SU-DHL-6 (cell line): ENCODE results near the gene PTRHD1.

Source experiments
- H2AFZ ChIP-seq: fragments of 200-600 bp; sonication (generic); 2 replicates; pipeline ENCODE4 v1.6.1; 2014; ENCODE audit warnings: low read depth, mild to moderate bottlenecking, moderate library complexity, mixed read lengths, antibody characterized with exemption, low read length; ENCODE audit not compliant: severe bottlenecking
- H3F3A ChIP-seq: fragments of 200-600 bp; shearing (Covaris generic); 2 replicates; pipeline ENCODE4 v1.6.0; 2016; ENCODE audit warnings: antibody characterized with exemption, mild to moderate bottlenecking; ENCODE audit not compliant: insufficient read depth
- H3K27ac ChIP-seq: fragments of 200-600 bp; sonication (generic); 2 replicates; pipeline ENCODE4 v1.5.1; 2016; ENCODE audit warnings: low read depth, mild to moderate bottlenecking, low read length, moderate library complexity, mixed read lengths
- H3K27me3 ChIP-seq: fragments of 200-600 bp; sonication (generic), shearing (Covaris generic); 2 replicates; pipeline ENCODE4 v1.6.0; 2014; ENCODE audit warnings: mild to moderate bottlenecking, low read length
- H3K36me3 ChIP-seq: fragments of 200-600 bp; sonication (generic); 2 replicates; pipeline ENCODE4 v1.6.1; 2014; ENCODE audit warnings: mild to moderate bottlenecking, low read length, mixed read lengths
- H3K4me2 ChIP-seq: fragments of 300-600, 200-600 bp; shearing (Covaris generic), sonication (generic); 2 replicates; pipeline ENCODE4 v1.6.0; 2014; ENCODE audit warnings: low read length, low read depth, mild to moderate bottlenecking; ENCODE audit not compliant: poor library complexity, severe bottlenecking
- H3K4me3 ChIP-seq: fragments of 200-600 bp; sonication (generic); 2 replicates; pipeline ENCODE4 v1.5.1; 2014; ENCODE audit warnings: antibody characterized with exemption, low read length, mild to moderate bottlenecking, mixed read lengths; ENCODE audit not compliant: insufficient read depth, poor library complexity, severe bottlenecking
- H3K79me2 ChIP-seq: fragments of 200-600 bp; sonication (generic); 2 replicates; pipeline ENCODE4 v1.6.1; 2014; ENCODE audit warnings: mild to moderate bottlenecking, low read length, moderate library complexity; ENCODE audit not compliant: insufficient read depth
- H3K9ac ChIP-seq: fragments of 200-600 bp; sonication (generic); 2 replicates; pipeline ENCODE4 v1.7.0; 2014; ENCODE audit warnings: mild to moderate bottlenecking, low read length
- H3K9me2 ChIP-seq: fragments of 200-600 bp; sonication (generic); replicated peaks from 2 replicates; pipeline ENCODE4 v1.6.1; 2014; ENCODE audit warnings: low read length; ENCODE audit not compliant: insufficient read depth
- H3K9me3 ChIP-seq: fragments of 200-600 bp; sonication (generic); 2 replicates; pipeline ENCODE4 v1.6.1; 2014; ENCODE audit warnings: low read length, mixed read lengths; ENCODE audit not compliant: insufficient read depth
- H4K20me1 ChIP-seq: fragments of 200-600 bp; sonication (generic); 2 replicates; pipeline ENCODE4 v1.6.1; 2014; ENCODE audit warnings: low read depth, mild to moderate bottlenecking, antibody characterized with exemption, low read length, moderate library complexity, mixed read lengths
- CTCF ChIP-seq: fragments of 200-600 bp; sonication (generic); IDR thresholded peaks from one replicate; pipeline ENCODE4 v1.5.1; 2017; ENCODE audit warnings: antibody characterized with exemption, mild to moderate bottlenecking, low read length, moderate library complexity; ENCODE audit not compliant: insufficient read depth, poor library complexity, severe bottlenecking
- EZH2phosphoT487 ChIP-seq: fragments of 200-600 bp; sonication (generic), shearing (Covaris generic); conservative IDR thresholded peaks from 2 replicates; pipeline ENCODE4 v1.6.1; 2018; ENCODE audit warnings: mild to moderate bottlenecking, antibody characterized with exemption, low read length, moderate library complexity, mixed read lengths

The PTRHD1 gene

GRCh38 chr2:24744356-24744755 lies 48.8 kb downstream of the PTRHD1 start:
- no peaks in the 10 kb centered on the region for H3K36me3 ChIP-seq

GRCh38 chr2:24743924-24744323 lies 49.3 kb downstream of the PTRHD1 start:
- Histone ChIP-seq H3K27me3 (no peaks in the 10 kb centered on the region), H3K9ac (no peak overlapping the region), H3K36me3 (no peaks in the 10 kb centered on the region), H3K9me3 (no peaks in the 10 kb centered on the region), H3K4me2 (no peak overlapping the region), H3K27ac (no peak overlapping the region), H2AFZ (no peak overlapping the region), H3K9me2 (no peaks in the 10 kb centered on the region), H3K79me2 (no peaks in the 10 kb centered on the region), H3K4me3 (no peak overlapping the region), H4K20me1 (no peaks in the 10 kb centered on the region), H3F3A (no peaks in the 10 kb centered on the region)
- TF ChIP-seq CTCF (no peak), EZH2phosphoT487 (no peak)

More at GRCh38 chr2:24744356-24744755, 48.8 kb downstream of the PTRHD1 start:
- Histone ChIP-seq H3K9me3 (no peaks in the 10 kb centered on the region), H3K79me2 (no peaks in the 10 kb centered on the region), H3K27me3 (no peaks in the 10 kb centered on the region), H3K4me3 (no peak overlapping the region), H3K4me2 (no peak overlapping the region), H2AFZ (no peak overlapping the region), H3K9ac (no peak overlapping the region), H3K9me2 (no peaks in the 10 kb centered on the region), H3K27ac (no peak overlapping the region), H4K20me1 (no peaks in the 10 kb centered on the region), H3F3A (no peaks in the 10 kb centered on the region)
- no peak for TF ChIP-seq EZH2phosphoT487
- TF ChIP-seq CTCF: no peak

GRCh38 chr2:24742730-24743129 lies 50.5 kb downstream of the PTRHD1 start:
- Histone ChIP-seq H4K20me1 (no peaks in the 10 kb centered on the region), H3K9me3 (no peaks in the 10 kb centered on the region), H3F3A (no peaks in the 10 kb centered on the region), H3K9ac (no peak overlapping the region), H2AFZ (no peak overlapping the region), H3K27ac (no peak overlapping the region), H3K27me3 (no peaks in the 10 kb centered on the region), H3K9me2 (no peaks in the 10 kb centered on the region), H3K79me2 (no peaks in the 10 kb centered on the region), H3K4me3 (no peak overlapping the region), H3K4me2 (no peak overlapping the region), H3K36me3 (no peaks in the 10 kb centered on the region)
- TF ChIP-seq CTCF (no peak), EZH2phosphoT487 (no peak)

GRCh38 chr2:24740142-24740541 lies 53.0 kb downstream of the PTRHD1 start:
- Histone ChIP-seq H3K36me3 (no peaks in the 10 kb centered on the region), H3K9me2 (no peaks in the 10 kb centered on the region), H3K79me2 (no peaks in the 10 kb centered on the region), H3K9ac (no peak overlapping the region), H3K4me3 (no peak overlapping the region), H4K20me1 (no peaks in the 10 kb centered on the region), H3K27ac (no peak overlapping the region), H3F3A (no peaks in the 10 kb centered on the region), H3K27me3 (no peaks in the 10 kb centered on the region), H2AFZ (no peak overlapping the region), H3K9me3 (no peaks in the 10 kb centered on the region), H3K4me2 (no peak overlapping the region)
- no peak for TF ChIP-seq CTCF
- TF ChIP-seq EZH2phosphoT487: no peak
